ENCODE data around the gene LRIT1.

The LRIT1 gene

GRCh38 chr10:84265418-84265817 lies 24.1 kb upstream of the LRIT1 start:
- Histone ChIP-seq H2AFZ (ENCODE audit: low read length) (no peak overlapping the region), H3K4me2 (ENCODE audit: low read depth, low read length, poor library complexity, severe bottlenecking) (no peak overlapping the region), H3K9ac (ENCODE audit: low read depth, low read length, poor library complexity, severe bottlenecking) (no peak overlapping the region)

DNA sequence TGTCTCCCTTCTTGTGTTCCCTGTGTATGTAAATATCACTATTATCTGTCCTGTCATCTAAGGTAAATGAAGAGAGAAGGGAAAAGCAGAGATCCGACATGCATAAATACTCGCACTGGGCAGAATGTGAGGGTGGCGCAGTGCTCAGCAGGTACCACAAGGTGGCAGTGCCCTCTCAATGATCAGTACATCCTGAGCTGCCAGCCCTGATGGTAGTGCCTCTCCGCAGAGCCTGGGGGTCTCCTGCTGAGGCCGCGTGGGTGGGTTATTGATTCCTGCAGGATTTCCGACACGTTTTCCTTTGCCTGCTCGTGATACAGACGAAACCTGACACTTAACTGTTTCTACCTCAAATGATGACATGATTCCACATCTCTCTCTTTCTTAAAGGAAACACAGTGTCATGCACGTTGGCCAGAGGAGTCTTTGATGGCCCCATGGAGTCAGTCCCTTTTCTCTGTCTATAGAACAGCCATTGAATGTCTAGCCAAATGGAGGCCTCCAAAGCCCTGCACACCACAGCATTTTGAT lies 23.3 kb upstream of the LRIT1 start:
- no peaks in the 10 kb centered on the region for H3F3A ChIP-seq (ENCODE audit: low read depth)
- H2AFZ ChIP-seq (ENCODE audit: low read length), result no peak overlapping the region
- H3K4me3 ChIP-seq (ENCODE audit: low read length, poor library complexity, severe bottlenecking), result no peak overlapping the region
- H3K9ac ChIP-seq (ENCODE audit: low read depth, low read length, poor library complexity, severe bottlenecking), result no peak overlapping the region
- H3K9me2 ChIP-seq (replicated peaks; ENCODE audit: low read depth, low read length), result no peaks in the 10 kb centered on the region
- no peaks in the 10 kb centered on the region for H3K79me2 ChIP-seq (ENCODE audit: insufficient read depth, low read length)
- no peaks in the 10 kb centered on the region for H3K4me1 ChIP-seq (ENCODE audit: insufficient read depth, low read length, poor library complexity, severe bottlenecking)
- no peaks in the 10 kb centered on the region for H4K20me1 ChIP-seq (ENCODE audit: insufficient read depth, low read length, poor library complexity, severe bottlenecking)
- TF ChIP-seq EZH2phosphoT487 (IDR thresholded peaks at IDR 0.05; ENCODE audit: borderline replicate concordance) (no peak), CTCF (conservative IDR thresholded peaks at IDR 0.05; ENCODE audit: low read length) (peak; percentile 97)
- no peaks in the 10 kb centered on the region for H3K36me3 ChIP-seq (ENCODE audit: insufficient read depth, low read length)
- no peaks in the 10 kb centered on the region for H3K9me3 ChIP-seq (ENCODE audit: insufficient read depth, low read depth, low read length)
- no peak overlapping the region for H3K4me2 ChIP-seq (ENCODE audit: low read depth, low read length, poor library complexity, severe bottlenecking)
- H3K27me3 ChIP-seq (ENCODE audit: insufficient read depth, low read length, poor library complexity, severe bottlenecking), result no peaks in the 10 kb centered on the region

More at GRCh38 chr10:84265418-84265817, 24.1 kb upstream of the LRIT1 start:
- no peak overlapping the region for H3K4me3 ChIP-seq (ENCODE audit: low read length, poor library complexity, severe bottlenecking)
- H3K9me2 ChIP-seq (replicated peaks; ENCODE audit: low read depth, low read length), result no peaks in the 10 kb centered on the region
- no peaks in the 10 kb centered on the region for H3K36me3 ChIP-seq (ENCODE audit: insufficient read depth, low read length)
- H4K20me1 ChIP-seq (ENCODE audit: insufficient read depth, low read length, poor library complexity, severe bottlenecking), result no peaks in the 10 kb centered on the region
- no peak for TF ChIP-seq CTCF (conservative IDR thresholded peaks at IDR 0.05; ENCODE audit: low read length)
- TF ChIP-seq EZH2phosphoT487 (IDR thresholded peaks at IDR 0.05; ENCODE audit: borderline replicate concordance), result no peak
- H3K4me1 ChIP-seq (ENCODE audit: insufficient read depth, low read length, poor library complexity, severe bottlenecking), result no peaks in the 10 kb centered on the region
- H3K9me3 ChIP-seq (ENCODE audit: insufficient read depth, low read depth, low read length), result no peaks in the 10 kb centered on the region
- no peaks in the 10 kb centered on the region for H3K27me3 ChIP-seq (ENCODE audit: insufficient read depth, low read length, poor library complexity, severe bottlenecking)
- H3F3A ChIP-seq (ENCODE audit: low read depth), result no peaks in the 10 kb centered on the region
- H3K79me2 ChIP-seq (ENCODE audit: insufficient read depth, low read length), result no peaks in the 10 kb centered on the region

DNA sequence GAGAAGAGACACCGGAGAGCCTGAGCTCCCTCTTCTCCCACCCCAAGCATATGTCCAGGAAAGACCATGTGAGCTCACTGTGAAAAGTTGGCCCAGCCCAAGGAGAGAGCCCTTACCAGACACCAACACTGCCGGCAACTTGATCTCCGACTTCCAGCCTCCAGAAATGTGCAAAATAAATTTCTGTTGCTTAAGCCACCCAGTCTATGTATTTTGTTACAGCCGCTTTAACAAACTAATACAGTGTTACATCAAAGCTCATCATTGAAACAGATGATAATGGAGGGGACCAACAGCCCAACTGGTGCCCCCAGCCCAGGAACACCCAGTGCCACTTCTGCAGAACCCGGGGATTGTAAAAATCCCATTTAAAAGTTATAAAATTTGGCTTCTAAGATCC lies 22.4 kb upstream of the LRIT1 start:
- Histone ChIP-seq H3K4me1 (ENCODE audit: insufficient read depth, low read length, poor library complexity, severe bottlenecking) (no peaks in the 10 kb centered on the region), H3K4me3 (ENCODE audit: low read length, poor library complexity, severe bottlenecking) (no peak overlapping the region), H3F3A (ENCODE audit: low read depth) (no peaks in the 10 kb centered on the region), H3K9me3 (ENCODE audit: insufficient read depth, low read depth, low read length) (no peaks in the 10 kb centered on the region), H3K36me3 (ENCODE audit: insufficient read depth, low read length) (no peaks in the 10 kb centered on the region), H2AFZ (ENCODE audit: low read length) (no peak overlapping the region), H3K9ac (ENCODE audit: low read depth, low read length, poor library complexity, severe bottlenecking) (no peak overlapping the region), H3K4me2 (ENCODE audit: low read depth, low read length, poor library complexity, severe bottlenecking) (no peak overlapping the region), H3K9me2 (replicated peaks; ENCODE audit: low read depth, low read length) (no peaks in the 10 kb centered on the region), H4K20me1 (ENCODE audit: insufficient read depth, low read length, poor library complexity, severe bottlenecking) (no peaks in the 10 kb centered on the region), H3K27me3 (ENCODE audit: insufficient read depth, low read length, poor library complexity, severe bottlenecking) (no peaks in the 10 kb centered on the region), H3K79me2 (ENCODE audit: insufficient read depth, low read length) (no peaks in the 10 kb centered on the region)
- TF ChIP-seq CTCF (conservative IDR thresholded peaks at IDR 0.05; ENCODE audit: low read length) (no peak), EZH2phosphoT487 (IDR thresholded peaks at IDR 0.05; ENCODE audit: borderline replicate concordance) (no peak)

All from Loucy (cell line).